HG03139 (cell line): ENCODE measurements around the gene ARR3.
"Not testable (repeated sequence)": the region's sequence is repeated elsewhere in the genome, so short reads cannot be mapped to it uniquely, and the experiment has no call there.

Source experiments
- ATAC-seq: cut with Tn5 transposase; IDR thresholded peaks from one replicate; pipeline ENCODE4 v1.9.1; 2021; ENCODE audit not compliant: unreplicated experiment

Gene ARR3

GRCh38 chrX:70268034-70268433 is at the start of gene ARR3:
ARR3 (plus strand) TSS chrX:70268334; CDS start chrX:70269386, 1,052 bp downstream.
- no peak for ATAC-seq

- ATAC-seq = no peak
Measured at GRCh38 chrX:70219938-70220764, 48.0 kb upstream of the ARR3 start.

DNA sequence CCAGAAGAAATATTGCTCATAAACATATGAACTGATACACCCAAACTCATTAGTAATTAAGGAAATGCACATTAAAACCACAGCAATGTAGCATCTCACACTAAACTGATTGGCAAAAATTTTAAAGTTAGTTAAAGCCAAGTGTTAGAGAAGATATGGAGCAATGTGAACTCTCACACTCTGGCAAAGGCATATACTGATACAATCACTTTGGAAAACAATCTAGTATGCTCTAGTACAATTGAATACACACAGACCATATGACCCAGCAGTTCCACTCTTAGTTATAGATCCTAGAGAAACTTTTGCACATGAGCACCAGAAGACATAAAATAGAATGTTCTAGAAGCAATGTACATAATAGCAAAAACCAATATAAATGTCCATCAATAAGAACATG is 42.1 kb upstream of the ARR3 start:
- ATAC-seq = no peak

DNA sequence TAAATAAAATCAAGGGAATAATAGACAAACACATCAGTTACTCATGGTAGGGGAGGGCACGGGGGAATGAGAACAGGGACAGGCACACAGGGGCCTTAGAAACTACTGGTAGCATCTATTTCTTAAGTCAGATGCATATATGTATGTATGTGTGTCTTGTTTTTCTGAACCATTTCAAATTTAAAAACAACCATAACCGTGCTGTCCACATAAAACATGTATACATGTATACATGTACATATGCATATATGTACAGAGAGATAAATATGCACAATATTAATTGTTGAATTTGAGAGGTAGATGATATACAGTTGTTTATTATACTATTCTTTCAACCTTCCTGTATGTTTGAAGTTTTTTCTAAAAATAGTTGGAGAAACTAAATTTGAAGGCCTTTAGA is 41.4 kb upstream of the ARR3 start:
- no peak for ATAC-seq

GRCh38 chrX:70231666-70232065 is 36.5 kb upstream of the ARR3 start:
- no peak for ATAC-seq

DNA sequence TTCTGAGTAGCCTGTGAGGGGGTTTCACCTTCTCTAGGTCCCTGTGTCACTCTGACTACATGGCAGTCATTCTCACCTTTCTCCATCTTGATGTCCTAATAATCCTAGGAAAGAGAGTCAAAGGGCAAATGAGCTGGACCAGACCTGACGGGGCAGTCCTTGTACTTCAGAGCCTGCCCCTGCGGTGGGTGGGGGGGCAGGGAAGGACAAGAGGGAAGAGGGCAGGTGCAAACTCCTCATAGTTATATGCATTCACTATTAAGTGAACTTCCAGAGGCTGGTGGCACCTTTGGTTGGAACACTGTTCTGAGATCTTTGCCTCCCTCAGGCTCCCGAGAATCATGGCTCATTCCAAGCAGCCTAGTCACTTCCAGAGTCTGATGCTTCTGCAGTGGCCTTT is 33.8 kb upstream of the ARR3 start, which contains the start of gene AWAT1:
TSS of gene AWAT1 (plus strand) at position 301 of the 400 bp plus-strand sequence. CDS start at position 342, 41 bp downstream.
- ATAC-seq = no peak

DNA sequence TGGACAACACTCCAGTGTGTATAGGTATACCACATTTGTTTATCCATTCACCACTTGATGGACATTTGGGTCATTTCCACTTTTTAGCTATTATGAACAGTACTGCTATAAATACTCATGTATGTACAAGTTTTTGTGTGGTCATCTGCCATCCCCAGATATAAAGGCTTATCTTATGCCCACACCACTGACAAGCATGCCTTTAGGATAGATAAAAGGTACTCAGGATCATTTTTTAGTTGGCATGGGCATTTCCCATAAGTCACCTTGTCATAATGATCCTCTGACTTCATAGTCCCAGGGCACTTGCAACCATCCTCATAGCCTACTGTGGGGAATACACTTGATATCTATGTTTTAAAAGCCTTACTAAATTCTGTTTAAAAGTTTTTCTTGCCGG is 27.4 kb upstream of the ARR3 start:
- no peak for ATAC-seq

DNA sequence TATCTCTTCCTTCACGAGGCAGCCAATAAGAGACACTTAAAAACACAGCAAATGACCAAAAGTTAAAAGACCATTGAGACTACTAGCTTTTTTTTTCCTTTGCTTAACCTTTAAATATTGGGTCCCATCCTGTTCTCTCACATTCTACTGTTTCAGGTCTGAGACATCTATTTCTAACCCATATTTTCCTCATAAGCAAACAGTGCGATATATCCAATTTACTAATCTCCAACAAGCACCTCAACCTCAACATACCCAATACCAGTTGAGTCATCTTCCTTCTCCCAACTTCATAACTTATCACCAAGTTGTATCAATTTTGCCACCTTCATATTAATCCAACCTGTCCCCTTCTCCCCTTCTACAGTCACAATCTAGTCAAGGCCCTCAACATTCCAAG is 26.6 kb upstream of the ARR3 start:
- no peak for ATAC-seq

GRCh38 chrX:70243601-70244000 is 24.5 kb upstream of the ARR3 start:
- not testable (repeated sequence) for ATAC-seq

DNA sequence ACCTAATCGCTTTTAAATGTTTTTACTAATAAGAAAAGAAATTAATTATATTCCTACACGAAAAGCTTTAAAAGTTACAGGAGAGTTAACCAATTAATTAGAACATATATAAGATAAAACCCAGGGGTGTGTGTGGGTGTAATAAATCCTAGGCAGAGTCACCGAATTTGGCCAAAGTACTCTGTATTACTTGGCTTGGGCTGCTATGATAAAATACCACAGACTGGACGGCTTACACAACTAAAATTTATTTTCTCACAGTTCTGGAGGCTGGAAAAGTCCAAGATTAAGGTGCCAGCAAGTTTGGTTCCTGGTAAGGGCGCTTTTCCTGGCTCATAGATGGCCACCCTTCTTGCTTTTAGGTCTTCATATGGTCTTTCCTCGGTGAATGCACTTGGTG is 23.3 kb upstream of the ARR3 start:
- ATAC-seq = no peak

DNA sequence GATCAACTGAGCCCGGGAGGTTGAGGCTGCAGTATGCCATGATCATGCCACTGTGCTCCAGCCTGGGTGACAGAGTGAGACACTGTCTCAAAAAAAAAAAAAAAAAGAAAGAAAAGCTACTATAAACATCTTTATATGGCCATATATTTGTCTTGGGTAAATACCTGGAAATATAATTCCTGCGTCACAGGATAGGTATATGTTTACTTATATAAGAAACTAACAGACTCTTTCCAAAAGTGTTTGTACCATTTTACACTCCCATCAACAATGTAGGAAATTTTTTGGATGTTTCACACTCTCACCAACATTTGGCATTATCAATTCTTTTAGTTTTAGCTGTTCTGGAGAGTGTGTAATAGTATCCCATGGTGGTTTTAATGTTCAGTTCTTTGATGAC is 20.9 kb upstream of the ARR3 start:
- no peak for ATAC-seq

- ATAC-seq = no peak
Measured at GRCh38 chrX:70252491-70252890, 15.6 kb upstream of the ARR3 start.

DNA sequence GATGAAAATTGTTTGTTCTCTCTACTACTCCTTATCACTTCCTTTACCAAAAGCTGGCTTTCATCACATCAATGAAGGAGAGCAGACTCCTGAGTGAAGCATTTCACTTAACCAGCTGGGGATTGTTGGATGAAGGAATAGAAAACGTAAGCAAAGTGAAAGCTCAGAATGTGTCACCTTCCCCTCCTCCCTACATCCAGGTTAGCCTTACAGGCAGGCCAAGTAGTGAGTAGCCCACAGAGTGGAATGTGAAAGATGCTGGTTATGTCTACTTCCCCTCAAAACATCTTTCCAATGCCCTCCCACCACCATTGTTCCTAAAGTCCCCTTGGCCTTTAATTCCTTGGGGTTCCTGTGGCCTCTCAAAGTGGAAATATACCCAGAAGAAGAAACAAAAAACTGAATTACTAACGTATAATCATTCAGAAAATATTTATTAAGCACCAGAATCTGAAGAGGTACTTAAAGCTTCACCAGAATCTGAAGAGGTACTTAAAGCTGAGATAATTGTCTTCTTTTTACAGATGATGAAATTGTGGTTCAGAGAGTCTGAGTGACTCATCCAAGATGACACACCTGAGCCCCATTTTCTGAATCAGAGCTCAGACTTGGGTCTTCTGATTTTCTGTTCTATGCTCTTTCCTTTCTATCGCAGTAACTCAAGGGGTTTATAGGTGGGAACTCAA is 14.6 kb upstream of the ARR3 start:
- no peak for ATAC-seq

DNA sequence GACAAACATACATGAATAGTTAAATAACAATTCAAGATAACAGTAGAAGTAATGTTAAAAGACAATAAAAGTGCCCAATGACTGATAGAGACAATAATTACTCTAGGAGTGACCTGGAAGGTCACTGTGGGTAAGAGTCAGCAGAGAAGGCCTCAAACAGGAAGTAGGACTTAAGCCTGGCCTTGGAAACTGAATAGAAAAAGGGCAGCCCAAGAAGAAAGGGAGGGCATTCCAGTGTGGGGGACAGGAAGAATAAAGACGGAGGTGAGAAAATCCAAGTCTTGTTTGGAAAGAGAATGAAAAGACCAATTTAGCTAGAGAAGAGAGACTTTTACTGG is 14.1 kb upstream of the ARR3 start:
- ATAC-seq = no peak

GRCh38 chrX:70254909-70255308 is 13.2 kb upstream of the ARR3 start:
- ATAC-seq = no peak

GRCh38 chrX:70255452-70255851 is 12.7 kb upstream of the ARR3 start:
- ATAC-seq = no peak

- no peak for ATAC-seq
Measured at GRCh38 chrX:70257423-70258288, 10.5 kb upstream of the ARR3 start.

GRCh38 chrX:70260104-70260503 is 8.0 kb upstream of the ARR3 start, which contains the start of gene P2RY4:
P2RY4 (minus strand) TSS chrX:70260204; CDS start chrX:70259624, 580 bp downstream.
- ATAC-seq = no peak

DNA sequence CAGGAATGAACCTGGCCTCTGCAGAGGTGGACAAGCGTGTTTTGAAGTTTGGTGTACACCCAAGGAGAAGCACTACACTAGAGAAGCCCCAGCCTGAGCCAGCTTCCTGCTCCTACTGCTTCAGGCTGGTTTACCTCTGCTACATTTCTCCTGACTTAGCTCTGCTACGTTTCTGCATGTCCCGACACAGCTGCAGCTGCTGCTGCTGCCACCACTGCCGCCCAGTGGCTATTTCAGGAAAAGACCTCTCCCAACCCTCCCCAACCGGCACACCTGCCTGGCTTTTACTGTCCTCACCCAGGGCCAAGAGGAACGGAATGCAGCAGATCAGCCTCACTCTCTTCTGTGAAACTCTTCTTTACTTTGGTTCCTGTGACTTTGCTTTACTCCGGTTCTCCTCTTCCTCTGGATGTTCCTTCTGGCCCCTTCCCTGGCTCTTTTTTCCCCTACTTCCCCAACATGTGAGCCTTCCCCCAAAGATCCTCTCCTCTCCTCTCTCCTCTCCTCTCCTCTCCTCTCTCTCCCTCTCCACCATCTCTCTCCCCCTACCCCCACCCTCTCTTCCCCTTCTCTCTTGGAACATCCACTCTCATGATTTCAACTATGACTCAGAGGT is 5.1 kb upstream of the ARR3 start:
- no peak for ATAC-seq

- no peak for ATAC-seq
Measured at GRCh38 chrX:70264784-70265183, 3.4 kb upstream of the ARR3 start.

GRCh38 chrX:70274029-70274428 is 5.9 kb downstream of the ARR3 start:
- not testable (repeated sequence) for ATAC-seq
